GF-D8 (cell line): ENCODE data around the gene ZNF277.

Experiments used
- DNase-seq: peaks from one replicate; lab custom pipeline; 2025; lab: John Stamatoyannopoulos, UW

Gene ZNF277

DNA sequence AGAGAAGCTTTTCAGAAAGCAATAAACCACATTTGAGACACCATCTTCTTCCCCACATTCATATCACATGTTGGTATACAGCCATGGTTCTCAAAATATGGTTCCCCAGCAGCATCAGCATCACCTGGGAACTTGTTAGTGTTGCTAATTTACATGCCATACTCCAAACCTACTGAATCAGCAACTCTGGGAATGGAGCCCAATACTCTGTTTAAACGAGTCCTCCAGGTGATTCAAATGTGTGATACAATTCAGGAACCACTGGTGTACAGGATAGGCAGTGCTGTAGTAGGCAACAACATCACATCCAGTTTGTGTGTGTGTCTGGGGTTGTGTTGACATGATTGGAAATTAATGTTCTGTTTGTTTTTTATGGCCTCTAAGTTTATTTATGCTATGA, 47.7 kb downstream of the ZNF277 start:
- no peak for DNase-seq

DNA sequence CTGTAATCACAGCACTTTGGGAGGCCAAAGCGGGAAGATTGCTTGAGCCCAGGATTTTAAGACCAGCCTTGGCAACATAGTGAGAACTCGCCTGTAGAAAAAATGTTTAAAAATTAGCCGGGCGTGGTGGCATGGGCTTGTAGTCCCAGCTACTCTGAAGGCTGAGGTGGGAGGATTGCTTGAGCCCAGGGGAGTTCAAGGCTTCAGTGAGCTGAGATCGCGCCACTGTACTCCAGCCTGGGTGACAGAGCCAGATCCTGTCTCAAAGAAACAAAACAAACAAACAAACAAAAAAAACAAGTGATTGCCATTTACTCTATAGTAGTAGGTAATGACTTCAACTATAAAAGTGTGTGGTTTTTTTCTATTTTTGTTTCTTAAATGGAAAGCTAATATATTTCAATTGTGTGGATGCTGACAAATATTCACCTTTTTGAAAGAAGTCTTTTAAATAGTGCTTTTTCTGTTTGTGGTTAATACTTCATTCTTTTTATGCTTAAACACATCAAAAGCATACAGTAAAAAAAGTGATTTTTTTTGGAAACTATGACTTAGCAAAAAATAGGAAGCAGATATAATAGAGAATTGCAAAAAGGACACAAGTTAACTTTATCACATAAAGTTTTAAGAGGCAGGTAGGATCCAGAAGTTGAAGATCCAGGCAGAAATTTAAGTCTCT, 48.4 kb downstream of the ZNF277 start:
- DNase-seq, result no peak

DNA sequence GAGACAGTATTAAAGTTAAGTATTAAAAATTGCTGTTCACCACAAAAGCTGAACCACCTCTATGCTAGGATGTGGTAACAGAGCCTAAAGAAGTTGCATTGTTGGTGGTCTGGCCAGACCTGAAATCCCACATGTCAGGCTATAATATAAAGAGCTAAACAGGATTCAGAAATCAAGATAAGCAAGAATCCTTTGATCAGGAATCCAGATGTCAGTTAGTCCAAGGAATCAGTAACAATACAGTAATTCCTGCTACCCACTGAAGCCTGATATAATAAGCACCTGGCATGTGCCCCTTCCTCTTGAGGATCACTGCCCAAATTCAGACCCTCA, 48.9 kb downstream of the ZNF277 start:
- no peak for DNase-seq

DNA sequence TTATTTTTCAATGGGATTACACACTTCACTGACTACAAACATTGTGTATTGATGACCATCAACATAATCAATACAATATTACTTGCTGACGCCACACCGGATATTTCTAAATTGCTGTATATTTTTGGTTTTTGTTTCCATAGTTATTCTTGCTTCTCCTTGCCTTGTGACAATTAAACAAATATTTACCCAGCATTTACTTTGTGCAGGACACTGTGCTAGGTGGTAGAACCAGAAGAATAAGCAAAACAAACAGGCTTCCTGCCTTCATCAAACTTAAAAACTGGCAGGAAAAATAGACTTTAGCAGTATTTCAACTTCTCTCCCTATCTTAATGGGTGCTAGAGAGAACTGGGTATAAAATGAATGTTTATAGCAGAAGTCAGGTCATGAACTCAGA, 50.6 kb downstream of the ZNF277 start:
- DNase-seq, result no peak

DNA sequence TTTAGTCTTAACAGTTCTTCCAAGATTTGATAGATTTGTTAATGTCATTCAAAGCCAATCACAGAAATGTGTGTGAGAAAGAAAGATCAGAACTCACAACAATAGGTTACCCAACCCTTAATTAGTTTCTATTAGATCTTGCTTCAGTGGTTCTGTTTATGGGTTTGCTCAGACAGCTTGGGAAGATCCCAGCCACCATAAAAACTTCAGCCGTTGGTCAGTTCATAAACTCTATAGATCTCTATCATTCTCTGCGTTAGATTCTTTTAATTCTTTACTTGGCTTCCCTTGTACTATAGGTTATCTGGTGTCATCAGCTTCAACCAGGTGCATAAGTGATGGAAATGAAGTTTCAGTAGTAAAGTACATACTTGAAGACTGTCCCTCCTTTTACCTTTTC, 54.4 kb downstream of the ZNF277 start:
- DNase-seq, result no peak

DNA sequence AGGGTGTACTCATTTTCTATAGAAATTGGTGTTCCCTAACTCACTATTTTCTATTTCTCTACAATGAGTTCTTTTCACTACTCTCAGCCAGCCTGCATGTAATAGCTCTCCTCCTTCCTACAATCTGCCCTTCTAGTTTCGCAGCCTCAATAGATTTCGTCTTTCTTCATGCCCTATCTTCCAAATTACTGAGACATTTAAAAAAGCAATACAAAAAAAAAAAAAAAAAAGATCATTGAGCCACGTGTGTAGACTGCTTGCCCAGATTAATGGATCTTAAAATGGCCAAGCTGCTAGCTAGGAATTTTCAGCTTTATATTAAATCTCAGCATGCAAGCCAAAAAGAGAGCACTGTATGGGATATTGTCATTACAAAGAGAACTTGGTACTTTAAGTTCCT, 55.5 kb downstream of the ZNF277 start:
- no peak for DNase-seq

DNA sequence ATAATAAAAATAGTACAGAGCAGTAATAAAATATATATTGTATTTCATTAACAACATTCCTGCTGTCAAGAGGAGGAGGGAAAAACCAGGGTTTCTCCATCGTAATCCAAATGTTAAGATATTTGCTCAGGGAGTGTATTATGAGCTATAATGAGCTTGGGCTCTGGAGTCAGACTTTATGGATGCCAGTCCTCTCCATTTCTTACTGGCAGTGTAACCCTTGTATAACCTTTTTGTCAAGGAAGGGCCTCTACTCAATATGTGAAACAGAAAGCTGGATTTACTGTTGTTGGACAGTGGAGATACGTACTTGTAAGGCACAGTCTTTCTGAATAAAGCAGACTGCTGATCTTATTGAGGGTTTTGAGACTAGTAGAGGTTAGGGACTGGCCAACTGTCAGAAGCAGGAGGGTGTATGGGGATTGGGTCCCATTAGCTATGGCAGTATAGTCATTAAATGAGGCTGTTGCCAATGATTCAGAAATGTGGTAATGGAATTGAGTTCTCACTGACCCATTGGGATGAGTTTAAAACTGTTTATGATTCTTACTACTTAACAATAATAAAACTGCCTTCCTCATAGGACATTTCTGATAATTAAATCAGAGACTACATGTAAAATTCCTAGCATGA, 56.5 kb downstream of the ZNF277 start:
- no peak for DNase-seq

DNA sequence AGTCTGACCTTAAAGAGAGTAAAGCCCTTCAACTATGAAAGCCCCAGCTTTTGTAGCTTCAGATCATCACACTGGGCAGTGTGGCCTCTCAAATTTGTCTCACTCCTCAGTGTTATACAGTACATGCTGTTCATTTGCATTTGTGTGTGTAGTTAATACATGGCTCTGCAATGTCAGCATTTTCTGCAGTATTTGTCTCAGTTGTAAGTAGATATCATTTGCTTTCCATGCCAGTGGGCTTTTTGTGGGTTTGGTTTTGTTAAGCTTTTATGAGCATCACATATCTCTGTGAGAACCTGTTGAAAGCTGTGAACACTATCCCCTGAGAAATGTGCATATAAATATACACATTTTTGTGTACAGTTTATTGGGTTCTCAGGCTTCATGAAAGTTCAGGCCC, 57.0 kb downstream of the ZNF277 start:
- DNase-seq, result no peak

DNA sequence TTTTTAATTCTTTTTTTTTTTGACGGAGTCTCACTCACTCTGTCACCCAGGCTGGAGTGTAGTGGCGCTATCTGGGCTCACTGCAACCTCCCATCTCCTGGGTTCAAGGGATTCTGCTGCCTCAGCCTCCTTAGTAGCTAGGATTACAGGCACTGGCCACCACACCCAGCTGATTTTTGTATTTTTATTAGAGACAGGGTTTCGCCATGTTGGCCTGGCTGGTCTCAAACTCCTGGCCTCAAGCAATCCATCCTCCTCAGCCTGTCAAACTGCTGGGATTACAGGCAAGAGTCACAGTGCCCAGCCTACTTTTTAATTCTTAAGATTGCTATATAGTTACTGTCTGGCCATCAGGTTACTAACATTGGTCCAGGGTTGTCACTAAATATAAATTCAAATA, 59.6 kb downstream of the ZNF277 start:
- no peak for DNase-seq

DNA sequence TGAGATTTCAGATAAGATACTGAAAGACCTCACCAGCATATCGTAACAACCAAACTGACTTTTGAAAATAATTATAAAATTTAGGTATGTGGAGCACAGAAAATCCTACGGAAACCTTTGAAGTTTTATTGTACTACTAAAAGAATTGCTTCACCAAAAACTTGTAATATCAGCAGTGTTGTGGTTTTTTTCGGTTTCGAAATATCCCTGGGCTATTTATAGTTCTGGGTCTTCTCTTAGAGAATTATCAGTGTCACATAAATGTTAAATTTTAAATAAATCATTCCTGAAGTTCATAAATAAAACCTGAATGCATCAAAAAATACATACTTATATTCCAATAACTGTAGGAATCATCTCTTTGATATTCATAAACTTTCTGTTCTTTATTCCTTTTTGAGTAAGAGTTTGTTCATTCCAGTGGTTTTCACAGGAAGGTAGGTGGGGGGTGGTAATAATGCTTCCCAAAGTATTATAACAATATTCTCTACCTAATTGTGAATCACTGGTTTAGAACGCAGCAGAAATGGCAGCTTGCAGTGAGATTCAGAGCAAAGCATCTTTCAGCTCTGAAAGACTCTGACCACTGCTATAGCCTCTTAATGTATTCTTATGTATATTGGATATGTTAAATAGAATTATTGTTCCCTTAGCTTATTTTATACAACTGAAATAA, 60.2 kb downstream of the ZNF277 start:
- peak; percentile 11 for DNase-seq

DNA sequence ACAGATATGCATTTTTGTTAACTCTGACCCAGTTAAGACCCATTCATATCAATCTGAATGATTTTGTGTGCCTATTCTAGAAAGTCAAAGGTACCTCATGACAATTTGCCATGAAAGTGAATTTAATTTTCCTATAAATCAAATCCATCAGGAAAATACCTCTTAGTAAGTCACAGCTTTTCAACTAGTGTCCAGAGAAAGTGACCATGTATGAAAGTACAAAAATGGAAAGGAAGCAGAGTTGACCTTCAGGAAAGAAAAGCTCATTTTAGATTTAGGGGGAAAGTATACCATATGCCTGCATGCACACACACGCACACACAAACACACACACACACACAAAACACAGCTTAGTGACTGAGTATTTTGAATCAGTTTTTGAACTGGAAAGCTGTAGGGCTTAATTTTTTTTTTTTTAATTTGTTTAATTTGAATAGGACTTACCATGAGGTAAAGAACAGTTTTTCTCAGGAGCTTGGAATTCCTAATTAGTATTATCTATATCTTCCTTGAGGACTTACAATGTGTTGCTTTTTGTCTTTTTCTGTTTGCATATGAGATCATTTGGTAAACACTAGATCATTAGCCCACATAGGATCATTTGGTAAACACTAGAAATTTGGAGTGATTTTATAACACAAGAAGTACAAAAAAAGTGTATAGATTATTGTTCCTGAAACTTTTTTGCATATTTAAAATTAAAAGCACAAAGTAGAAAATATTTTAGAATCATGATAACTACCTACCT, 61.6 kb downstream of the ZNF277 start:
- DNase-seq, result no peak

DNA sequence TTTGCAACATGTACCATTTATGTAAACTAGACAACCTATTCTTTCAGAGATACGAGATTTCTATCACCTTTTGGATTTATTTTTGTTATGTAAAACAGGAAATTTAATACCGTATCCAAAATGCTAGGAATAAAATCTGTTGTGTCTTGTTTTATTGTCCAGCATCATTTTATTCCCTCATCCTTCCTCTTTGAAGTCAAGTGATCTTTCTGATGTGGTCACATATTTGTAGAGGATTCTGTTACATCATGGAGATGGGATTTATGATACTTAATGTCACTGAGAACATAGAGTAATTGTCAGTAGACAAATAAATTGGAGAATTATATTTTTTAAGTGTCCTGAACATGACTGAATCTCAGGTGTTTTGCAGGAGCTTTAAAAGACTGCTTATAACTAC, 64.7 kb downstream of the ZNF277 start:
- DNase-seq, result no peak

DNA sequence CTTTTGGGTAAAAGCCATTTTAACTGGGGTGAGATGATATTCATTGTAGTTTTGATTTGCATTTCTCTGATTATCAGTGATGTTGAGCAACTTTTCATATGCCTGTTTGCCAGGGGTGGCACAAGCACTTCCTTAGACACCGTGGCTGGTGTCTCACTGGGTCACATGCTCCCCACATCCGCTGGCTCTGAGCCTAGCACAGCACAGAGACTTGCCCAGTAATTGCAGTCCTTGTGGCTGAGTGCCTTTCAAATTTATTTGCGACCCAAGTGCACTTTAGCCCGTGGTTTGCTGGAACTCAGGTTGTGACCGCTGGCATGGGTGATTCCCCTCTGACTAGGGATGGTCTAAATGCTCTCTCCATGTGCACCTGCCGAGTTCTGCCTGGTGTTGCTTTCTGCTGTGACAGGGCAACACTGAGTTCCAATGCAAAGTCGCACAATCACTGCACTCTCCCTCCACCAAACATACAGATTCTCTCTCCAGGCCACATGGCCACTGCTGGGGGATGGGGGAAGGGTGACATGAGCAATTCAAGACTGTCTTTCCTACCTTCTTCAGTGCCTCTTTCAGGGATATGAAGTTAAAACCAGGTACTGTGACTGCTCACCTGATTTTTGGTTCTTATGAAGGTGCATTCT, 66.5 kb downstream of the ZNF277 start:
- peak; percentile 16 for DNase-seq

DNA sequence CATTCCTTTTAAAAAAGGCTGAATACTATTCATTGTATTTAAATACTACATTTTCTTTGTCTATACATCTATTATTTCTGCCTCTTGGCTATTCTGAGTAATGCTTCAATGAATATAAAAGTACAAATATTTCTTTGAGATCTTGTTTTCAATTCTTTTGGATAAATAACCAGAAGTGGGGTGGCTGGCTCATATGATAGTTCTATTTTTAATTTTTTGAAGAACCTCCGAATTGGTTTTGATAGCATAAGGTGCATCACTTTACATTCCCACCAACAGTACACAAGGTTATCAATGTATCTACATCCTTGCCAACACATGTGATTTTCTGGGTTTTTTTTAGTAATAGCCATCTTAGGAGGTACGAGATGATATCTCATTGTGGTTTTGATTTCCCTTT, 72.5 kb downstream of the ZNF277 start:
- DNase-seq, result no peak

DNA sequence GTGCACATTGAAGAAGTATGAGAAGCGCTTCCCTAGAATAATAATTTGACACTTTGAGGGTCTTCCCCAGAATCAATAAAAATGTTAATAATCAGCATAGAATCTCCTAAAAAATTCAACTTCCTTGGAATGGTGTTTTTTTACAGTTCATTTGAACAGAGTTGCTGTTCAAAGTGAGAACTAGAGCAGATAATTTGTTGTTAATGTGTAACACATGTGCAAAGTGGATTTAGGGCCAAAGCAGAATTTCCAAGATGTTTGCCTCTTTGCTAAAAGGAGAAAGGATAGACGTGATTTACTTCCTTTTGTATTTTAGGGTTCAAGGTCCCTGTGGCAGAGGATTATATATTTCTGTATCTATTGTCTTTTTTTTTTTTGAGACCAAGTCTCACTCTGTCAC, 73.8 kb downstream of the ZNF277 start:
- no peak for DNase-seq

DNA sequence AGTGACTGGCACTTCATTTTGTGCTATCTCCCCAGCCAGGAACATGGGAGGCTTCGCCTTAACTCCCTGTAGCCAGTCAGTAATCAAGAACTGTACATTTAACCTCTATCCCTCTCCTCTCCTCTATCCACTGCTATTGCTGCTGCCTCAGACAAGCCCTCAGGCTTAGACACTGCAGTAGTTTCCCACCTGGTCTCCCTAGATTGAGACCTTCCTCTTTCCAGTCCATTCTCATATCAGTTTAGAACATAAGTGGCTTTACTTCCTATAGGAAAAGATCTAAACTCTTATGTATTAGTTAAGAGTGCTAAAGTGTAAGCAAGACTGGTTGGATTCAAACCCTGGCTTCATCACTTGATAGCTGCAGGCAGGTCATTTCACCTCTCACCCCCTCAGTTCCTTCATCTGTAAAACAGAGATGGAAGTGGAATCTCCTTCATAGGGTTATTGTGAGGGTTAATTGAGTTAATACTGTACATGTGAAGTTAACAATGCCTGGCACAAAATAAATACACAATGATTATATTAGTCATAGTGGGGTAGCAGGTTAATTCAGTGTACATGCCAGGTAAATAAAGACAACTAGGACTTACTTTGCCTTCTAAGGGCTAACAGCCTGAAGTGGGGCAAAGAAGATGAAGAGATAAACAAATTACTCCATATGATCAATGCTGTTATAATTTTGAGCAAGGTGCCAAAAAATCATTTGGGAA, 76.1 kb downstream of the ZNF277 start:
- DNase-seq, result no peak

DNA sequence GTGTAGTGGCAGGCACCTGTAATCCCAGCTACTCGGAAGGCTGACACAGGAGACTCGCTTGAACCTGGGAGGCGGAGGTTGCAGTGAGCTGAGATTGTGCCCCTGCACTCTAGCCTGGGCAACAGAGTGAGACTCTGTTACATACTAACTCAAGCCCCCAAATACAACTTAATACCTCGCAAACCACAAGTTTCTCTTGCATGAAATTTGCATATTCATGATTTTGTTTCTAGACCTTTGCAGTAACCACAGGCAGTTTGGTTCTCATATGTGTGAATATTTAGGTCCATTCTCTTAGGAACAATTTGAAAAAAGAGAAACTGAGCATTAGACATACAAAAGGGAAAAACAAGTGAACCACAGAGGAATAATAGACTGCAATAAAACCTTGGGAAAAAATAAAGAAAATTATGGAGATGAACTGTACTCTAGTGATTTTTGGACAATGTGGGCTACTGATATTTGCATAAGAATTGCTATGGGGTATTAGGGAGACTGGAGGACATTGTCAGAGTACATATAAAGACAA, 77.0 kb downstream of the ZNF277 start:
- no peak for DNase-seq

DNA sequence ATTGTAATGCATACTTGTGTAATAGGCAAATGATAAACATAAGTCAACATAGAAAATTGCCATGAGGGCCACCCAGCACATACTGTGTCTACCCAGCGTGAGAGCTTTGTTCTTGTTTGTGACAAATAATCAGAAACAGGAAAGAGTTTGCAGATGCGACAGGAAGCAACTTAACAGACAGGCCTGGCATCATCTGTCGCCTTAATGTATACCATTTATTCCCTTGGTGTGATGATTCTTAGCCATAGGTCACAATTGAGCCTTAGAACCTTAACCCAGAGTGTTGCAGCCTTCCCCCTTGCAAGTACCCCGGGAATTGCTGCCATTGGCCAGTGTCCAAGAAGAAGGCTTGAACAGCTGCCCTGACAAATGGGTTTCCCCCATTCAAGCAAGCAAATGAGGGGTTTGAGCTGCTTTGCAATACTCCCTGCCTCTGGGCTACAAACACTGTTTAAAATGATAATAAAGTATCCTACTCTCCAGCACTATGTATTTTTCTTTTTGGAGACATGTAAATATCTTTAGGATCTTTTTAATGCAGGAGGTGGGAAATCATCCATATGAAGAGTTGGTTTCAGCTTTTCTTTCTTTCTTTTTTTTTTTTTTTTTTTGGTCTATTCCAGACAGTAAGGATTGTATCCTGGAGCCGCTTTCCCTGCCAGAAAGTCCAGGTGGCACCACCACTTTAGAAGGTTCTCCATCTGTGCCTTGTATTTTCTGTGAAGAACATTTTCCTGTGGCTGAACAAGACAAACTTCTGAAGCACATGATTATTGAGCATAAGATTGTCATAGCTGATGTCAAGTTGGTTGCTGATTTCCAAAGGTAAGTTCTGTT, 80.0 kb downstream of the ZNF277 start:
- no peak for DNase-seq

DNA sequence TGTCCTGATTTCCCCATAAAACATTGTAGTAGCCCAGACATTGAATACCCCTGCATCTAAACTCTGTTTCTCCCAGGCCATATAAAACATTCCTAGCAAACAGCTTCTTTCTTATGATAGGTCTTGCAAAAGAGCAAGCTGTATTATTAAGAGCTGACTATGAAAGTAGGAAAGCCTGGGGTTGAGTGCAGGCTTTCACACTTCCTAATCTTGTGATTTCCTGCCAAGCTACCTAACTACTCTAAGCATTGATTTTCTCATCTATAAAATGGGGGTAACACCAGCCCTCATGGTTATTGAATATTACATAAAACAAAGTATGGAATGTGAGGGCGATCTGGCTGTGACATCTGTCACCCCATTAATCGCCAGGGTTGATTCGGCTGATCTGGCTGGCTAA, 81.8 kb downstream of the ZNF277 start:
- no peak for DNase-seq

DNA sequence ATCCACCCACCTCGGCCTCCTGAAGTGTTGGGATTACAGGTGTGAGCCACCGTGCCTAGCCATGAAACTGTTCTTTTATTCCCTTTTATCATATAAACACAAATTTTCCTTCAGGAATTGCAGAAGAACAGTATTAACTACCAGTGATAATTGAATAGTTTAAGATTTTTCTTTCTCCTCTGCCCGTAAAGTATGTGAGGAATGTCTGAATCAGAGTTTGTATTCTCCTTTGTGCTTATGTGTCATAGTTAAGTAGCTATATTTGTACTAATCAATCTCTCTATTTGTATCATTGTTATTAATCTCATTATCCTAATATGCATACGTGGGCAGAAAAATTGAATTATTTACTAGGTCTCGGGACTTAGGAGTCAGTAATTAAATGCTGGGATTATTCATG, 83.6 kb downstream of the ZNF277 start:
- DNase-seq, result no peak

DNA sequence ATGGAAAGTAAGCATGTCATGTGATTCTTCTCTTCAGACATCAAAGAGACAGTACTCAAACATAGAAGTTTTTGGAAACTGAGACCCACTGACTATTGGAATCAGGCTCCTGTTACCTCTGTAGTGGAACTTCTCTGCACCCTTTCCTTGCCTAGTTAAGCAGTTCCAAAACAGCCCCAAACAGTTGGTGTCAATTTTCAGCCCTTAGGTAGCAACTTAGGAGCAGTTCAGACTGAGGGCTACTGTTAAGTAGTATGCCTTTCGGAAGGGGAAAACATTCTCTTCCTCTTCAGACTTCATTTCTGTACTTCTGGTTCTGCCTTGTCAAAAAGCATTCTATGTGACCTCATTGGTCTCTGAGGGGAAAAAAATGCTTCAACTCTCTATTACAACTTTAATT, 85.7 kb downstream of the ZNF277 start:
- no peak for DNase-seq
